ENCODE data around the gene CBLN3. TPM values are rescaled to one million over a fixed set of nuclear protein-coding genes. Genes with fewer than 3 reads are reported as not detected.

CBLN3 gene
- total and polyA plus RNA-seq, 11 donors = 0.38 to 4.9 (median 0.80) TPM

DNA sequence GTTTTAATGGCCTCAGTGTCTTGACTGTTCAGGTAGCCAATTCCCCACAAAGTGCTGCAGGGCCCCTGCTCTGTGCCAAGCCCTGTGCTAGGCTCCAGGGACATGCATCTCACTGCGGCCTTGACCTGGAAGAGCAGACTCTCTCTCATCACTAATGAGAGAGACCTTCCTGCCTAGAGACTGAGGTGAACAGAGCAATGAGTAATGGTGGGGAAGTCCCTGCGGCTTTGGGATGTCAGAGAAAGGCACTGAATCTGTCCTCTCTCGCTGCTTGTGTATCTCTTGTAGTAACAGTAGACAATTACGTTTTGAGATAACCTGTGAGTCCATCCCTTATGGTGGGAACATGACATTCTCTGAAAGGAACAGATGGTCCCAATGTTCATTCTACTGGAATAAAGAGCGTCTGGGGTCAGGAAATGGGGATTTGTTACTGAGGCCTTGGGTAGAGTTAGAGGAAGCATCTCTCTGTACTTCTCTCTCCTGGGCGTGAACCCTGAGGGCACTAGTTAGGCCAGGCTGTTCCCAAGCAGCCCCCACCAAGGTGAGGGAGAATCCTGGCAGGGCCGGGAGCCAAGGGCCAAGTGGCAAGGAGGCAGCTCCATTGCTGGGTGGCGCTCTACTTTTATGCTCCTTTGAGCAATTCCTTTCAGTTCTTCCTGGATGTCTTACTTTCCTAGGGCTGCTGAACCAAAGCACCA is 48.0 kb downstream of the CBLN3 start:
- no peak for ATAC-seq
- Histone ChIP-seq H3K27ac (no peak overlapping the region), H3K4me1 (peaks cover 0 to 12% (median 3%) of the 10 kb centered on the region in 12 donors), H3K9me3 (no peaks in the 10 kb centered on the region), H3K4me3 (no peak overlapping the region), H3K36me3 (no peaks in the 10 kb centered on the region), H3K27me3 (peaks cover 0 to 5% (median 0%) of the 10 kb centered on the region in 9 donors)
- intact Hi-C loops (cut with DNase I) = no loop called here
- WGBS, 4 donors = 84 to 88% (median 86%) methylated on average over 7 to 8 of the region's 8 CpGs
- TF ChIP-seq, protein P1, sequence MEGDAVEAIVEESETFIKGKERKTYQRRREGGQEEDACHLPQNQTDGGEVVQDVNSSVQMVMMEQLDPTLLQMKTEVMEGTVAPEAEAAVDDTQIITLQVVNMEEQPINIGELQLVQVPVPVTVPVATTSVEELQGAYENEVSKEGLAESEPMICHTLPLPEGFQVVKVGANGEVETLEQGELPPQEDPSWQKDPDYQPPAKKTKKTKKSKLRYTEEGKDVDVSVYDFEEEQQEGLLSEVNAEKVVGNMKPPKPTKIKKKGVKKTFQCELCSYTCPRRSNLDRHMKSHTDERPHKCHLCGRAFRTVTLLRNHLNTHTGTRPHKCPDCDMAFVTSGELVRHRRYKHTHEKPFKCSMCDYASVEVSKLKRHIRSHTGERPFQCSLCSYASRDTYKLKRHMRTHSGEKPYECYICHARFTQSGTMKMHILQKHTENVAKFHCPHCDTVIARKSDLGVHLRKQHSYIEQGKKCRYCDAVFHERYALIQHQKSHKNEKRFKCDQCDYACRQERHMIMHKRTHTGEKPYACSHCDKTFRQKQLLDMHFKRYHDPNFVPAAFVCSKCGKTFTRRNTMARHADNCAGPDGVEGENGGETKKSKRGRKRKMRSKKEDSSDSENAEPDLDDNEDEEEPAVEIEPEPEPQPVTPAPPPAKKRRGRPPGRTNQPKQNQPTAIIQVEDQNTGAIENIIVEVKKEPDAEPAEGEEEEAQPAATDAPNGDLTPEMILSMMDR (IDR thresholded peaks at IDR 0.05) = no peak
- no peak for TF ChIP-seq POLR2A (IDR thresholded peaks at IDR 0.05)
- no peak for DNase-seq

DNA sequence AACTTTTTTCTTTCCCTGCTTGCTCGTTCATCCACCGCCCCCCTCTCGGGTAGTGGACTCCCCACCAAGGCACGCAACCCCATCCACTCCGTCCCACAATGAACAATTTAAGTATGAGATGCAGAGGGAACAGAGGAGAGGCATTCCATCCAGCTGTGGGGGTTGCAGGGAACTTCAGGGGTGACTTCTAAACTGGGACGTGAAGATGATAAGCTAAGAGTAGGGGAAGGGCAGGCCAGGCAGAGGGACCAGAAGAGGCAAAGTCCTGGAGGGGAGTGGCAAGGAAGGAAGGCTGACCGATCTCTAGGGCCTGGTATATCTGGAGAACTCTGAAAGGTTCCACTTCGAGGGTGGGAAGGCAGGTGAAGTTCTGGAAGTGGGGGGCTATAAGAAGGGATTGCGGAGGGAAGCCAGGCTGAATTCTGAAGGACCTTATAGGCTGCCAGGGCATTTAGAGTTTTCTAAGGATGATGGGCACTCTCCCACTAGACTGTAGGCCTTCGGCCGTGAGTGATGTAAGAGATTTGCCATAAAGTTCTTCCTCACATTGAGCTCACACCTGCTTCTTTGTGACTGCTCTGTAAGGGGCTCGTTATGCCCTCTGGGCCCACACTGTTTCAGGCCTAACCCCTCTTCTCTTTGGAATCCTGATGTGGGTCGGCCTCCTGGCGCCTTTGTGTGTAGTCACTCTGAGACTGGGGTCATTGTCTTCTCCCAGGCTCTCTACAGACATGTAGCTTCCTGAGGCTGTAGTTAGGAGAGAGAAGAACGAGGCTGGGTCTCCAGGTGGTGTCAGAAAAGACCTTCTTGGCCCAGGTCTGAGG is 49.3 kb downstream of the CBLN3 start:
- H3K9me3 ChIP-seq = no peaks in the 10 kb centered on the region
- WGBS, 4 donors = 81 to 85% (median 84%) methylated on average over 15 of the region's 15 CpGs
- H3K36me3 ChIP-seq = peaks cover 0 to 2% (median 0%) of the 10 kb centered on the region in 9 donors
- no peak overlapping the region for H3K4me3 ChIP-seq
- intact Hi-C loops (cut with DNase I) = no loop called here
- DNase-seq (no peak), ATAC-seq (no peak)
- TF ChIP-seq, protein P1 (IDR thresholded peaks at IDR 0.05) = no peak
- no peak for TF ChIP-seq POLR2A (IDR thresholded peaks at IDR 0.05)
- no peaks in the 10 kb centered on the region for H3K27me3 ChIP-seq
- H3K27ac ChIP-seq = no peak overlapping the region
- H3K4me1 ChIP-seq = peaks cover 0 to 16% (median 3%) of the 10 kb centered on the region in 12 donors

DNA sequence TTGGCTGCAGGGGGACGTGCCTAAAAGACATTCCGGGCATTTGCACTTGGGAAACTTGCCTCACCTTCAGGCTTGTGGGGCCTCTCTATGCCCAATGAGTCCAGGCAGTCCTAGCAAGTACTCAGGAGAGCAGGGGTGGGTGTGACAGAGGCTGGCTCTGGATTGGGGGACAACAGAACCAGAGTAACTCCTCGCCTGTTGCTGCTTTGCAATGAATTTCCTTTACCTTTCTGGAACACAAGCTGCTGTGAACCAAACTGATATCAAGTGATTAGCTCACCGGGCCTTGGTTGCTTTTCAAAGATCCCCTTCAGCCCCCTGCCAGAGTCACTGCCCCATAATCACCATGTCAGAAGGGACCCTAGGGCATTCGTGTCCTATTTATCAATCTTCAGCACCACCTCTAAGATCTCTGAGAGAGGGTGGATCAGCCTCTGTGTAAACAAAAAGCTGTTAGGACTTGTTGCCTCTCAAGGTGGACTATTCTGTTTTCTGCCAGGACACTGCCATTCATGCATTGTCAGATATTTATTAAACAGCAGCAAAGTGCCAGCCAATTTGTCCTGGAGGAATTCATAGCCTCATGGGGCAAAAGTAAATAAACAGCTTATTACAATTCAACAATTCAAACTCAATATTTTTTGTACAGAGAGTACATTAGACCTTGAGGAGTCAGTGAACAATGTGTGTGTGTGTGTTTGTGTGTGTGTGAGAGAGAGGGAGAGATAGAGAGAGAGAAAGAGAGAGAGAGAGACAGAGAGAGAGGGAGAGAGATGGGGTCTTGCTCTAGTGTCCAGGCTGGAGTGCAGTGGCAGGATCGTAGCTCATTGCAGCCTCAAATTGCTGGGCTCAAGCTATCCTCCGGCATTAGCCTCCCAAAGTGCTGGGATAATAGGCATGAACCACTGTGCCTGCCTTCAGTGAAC is 50.2 kb downstream of the CBLN3 start:
- WGBS, 4 donors = 84 to 87% (median 85%) methylated on average over 7 of the region's 7 CpGs
- TF ChIP-seq POLR2A (IDR thresholded peaks at IDR 0.05) = no peak
- TF ChIP-seq, protein P1 (IDR thresholded peaks at IDR 0.05) = no peak
- no peak for ATAC-seq
- Histone ChIP-seq H3K36me3 (peaks cover 0 to 11% (median 0%) of the 10 kb centered on the region in 9 donors), H3K4me1 (peaks cover 0 to 16% (median 3%) of the 10 kb centered on the region in 12 donors), H3K27me3 (no peaks in the 10 kb centered on the region), H3K4me3 (no peak overlapping the region), H3K27ac (no peak overlapping the region), H3K9me3 (no peaks in the 10 kb centered on the region)
- intact Hi-C loops (cut with DNase I) = no loop called here
- no peak for DNase-seq
